ENCODE measurements around the gene ADISSP.
A peak's percentile ranks its signal among the peaks of the same experiment; 100 is the strongest.

The ADISSP gene

DNA sequence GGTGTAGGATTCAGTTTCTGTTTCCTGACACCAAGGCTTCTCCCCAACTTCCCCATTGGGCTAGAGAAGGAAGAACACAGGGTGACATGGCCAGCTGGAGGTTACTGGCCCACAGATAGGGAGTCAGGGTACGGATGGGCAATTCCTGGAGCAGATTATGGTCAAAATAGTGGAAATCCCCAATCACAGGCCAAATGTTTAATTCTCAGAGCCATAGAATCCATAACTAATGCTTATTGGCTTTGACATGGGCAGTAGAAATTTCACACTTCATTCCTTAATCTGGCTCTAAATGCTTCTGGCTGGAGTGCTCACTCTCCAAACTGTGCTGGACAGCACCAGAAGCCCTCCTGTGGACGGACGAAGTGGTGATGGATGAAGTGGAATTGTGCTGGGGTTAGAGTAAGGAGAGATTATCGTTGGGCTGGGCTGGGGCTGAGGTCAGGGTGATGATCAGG is 56.0 kb downstream of the ADISSP start:
- no peak for DNase-seq

DNA sequence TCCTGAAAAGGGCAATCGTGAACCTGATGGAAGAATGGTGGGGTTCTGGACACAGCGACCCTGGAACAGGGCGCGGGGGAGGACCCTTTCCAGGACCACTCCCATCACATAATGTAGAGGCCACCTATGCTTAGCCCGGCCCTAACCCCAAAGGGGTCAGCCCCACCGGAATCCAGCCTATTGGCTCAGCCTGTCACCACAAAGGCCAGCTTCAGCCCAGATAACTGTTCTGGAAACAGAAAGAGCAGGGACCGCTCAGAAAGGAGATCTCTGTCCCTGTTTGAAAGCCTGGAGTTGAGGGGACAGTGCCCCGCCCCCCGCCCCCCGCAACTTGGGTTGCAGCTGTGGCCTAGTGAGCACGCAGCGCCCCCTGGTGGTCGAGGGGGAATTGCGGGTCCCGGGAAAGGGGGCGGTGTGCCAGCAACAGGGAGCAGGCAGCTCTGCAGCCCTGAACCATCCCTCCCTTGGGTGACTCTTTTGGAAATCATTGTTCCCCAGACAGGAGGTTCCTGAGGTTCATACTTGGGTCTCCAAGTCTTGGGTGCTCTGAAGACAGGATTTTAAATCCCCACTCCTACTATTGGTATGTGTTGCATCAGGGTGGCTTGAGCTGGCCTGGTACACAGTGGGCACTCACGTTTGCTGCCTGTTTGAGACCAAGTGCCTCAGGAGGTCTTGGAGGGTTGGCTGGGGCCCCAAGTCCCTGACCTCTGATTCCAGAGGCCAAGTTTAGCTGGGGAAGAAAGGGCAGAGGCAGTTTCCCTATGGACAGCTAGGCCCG is 56.7 kb downstream of the ADISSP start:
- DNase-seq = peak; percentile 91

DNA sequence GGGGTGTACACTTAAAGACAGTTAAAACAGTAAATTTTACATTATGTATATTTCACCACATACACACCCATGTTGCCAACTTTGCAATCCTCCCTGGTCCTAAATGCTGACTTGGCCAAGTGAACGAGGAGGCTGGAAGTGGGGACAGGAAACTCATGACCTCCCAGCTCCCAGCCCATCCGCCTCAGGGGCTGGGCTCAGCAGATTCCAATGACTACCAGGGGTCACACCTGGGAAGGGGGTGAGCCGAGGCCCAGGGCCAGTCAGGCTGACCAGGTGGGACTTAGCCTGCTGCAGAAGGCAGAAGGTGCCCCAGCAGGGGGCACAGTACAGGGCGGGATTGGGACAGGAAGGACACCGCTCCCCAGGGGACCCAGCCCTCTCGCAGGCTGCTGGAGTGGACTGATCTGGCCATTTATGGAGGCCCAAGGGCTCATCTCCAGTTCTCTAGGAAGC is 57.5 kb downstream of the ADISSP start:
- DNase-seq = no peak

DNA sequence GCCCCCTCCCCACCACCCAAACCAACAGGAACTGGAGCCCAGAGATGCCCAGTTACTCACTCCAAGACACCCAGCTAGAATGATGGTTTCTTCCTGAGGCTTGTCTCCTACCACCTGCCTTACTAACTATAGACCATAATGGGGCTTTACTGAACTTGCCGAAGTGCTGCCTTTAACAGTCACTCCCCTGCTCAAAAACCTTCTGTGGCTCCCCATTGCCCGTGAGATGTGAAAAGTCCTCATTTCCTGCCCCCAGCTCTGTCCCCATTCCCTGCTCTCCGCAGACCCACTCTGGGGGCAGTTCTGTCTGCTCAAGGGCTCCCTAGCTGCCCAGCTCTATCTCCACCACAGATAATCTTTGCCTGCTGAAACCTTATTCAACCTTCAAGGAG is 60.0 kb downstream of the ADISSP start:
- DNase-seq = no peak

GRCh38 chr20:3706774-3707507 is 60.6 kb downstream of the ADISSP start:
- no peak for DNase-seq

DNA sequence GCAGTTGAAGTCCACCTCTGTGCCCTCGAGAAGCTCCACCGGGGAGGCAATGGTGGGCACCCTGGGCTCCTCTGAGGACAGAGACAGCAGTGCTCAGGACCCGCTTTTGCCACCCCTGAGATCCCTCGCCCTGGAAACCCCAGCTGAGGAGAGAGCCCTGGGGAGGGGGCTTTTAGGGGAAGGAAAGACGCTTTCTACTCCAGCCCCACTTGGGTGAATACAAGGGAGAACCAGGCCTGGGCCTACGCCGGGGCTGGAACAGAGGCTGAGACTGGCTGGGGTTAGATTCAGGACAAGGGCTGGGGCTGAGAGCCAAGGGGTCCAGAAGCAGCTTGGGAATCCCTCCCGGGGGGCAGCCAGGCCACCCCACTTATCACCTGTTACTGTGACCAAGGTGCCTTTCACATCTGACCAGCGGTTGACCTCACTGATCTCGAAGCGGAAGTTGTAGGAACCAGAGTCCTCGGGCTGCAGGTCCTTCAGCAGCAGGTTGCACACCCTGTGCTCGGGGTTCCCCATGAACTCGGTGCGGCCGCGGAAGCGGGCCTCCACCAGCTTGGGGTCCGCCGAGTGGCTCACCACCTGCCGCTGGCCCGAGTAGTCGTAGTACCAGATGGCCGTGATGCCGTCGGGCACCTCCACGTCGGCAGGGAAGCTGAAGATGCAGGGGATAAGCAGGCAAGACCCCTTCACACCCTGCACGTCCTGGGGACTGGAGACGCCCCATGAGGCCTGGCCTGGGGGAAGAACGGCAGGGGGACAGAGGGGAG is 61.4 kb downstream of the ADISSP start:
- DNase-seq = no peak

DNA sequence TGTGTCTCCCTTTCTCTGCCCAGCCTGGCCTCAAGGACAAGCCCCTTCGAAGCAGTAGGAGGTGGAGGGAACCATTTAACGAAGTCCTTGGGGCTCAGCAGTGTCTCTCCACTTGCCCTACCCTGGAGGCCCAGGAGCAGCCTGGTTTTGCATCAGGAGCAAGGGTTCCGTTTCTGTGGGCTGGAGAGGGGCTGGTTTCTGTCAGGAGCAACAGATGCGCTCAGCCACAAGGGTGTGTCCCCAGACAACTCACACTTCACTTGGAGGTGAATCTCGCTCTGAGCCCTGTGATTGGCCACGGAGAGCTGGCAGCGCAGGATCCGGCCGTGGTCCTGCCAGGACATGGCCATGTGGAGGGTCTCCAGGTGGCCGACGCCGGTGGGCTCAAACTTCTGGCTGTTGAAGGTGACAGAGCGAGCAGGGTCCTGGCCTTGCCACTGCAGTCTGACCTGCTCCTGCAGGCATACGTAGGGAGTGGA is 62.0 kb downstream of the ADISSP start:
- no peak for DNase-seq

GRCh38 chr20:3704087-3704486 is 63.5 kb downstream of the ADISSP start:
- DNase-seq = no peak
